Fibroblast of mammary gland (primary cell): ENCODE results near the gene HOXC4.
A peak's percentile ranks its signal among the peaks of the same experiment; 100 is the strongest.

Experiments
- DNase-seq: peaks from one replicate; pipeline ENCODE4 v3.0.0-alpha.2; 2010; ENCODE audit warnings: low read depth
- H3K4me3 ChIP-seq: 2 replicates; pipeline ENCODE4 v1.5.1; 2011; ENCODE audit warnings: low read depth, mild to moderate bottlenecking, low read length, moderate library complexity; ENCODE audit not compliant: control insufficient read depth
- TF ChIP-seq, protein P1 (sequence below): conservative IDR thresholded peaks from 2 replicates; pipeline ENCODE4 v1.5.1; 2011; ENCODE audit warnings: low read depth, low read length, inconsistent platforms; ENCODE audit not compliant: control insufficient read depth, insufficient read depth

Gene HOXC4

GRCh38 chr12:54016478-54016964, 37.1 kb upstream of the HOXC4 start:
- peak; percentile 96 for DNase-seq
- peak overlapping the region; percentile 94 for H3K4me3 ChIP-seq
- TF ChIP-seq, protein P1, sequence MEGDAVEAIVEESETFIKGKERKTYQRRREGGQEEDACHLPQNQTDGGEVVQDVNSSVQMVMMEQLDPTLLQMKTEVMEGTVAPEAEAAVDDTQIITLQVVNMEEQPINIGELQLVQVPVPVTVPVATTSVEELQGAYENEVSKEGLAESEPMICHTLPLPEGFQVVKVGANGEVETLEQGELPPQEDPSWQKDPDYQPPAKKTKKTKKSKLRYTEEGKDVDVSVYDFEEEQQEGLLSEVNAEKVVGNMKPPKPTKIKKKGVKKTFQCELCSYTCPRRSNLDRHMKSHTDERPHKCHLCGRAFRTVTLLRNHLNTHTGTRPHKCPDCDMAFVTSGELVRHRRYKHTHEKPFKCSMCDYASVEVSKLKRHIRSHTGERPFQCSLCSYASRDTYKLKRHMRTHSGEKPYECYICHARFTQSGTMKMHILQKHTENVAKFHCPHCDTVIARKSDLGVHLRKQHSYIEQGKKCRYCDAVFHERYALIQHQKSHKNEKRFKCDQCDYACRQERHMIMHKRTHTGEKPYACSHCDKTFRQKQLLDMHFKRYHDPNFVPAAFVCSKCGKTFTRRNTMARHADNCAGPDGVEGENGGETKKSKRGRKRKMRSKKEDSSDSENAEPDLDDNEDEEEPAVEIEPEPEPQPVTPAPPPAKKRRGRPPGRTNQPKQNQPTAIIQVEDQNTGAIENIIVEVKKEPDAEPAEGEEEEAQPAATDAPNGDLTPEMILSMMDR = no peak

- DNase-seq = peak; percentile 51
- TF ChIP-seq, protein P1 = peak; percentile 4
Observed at GRCh38 chr12:54017027-54017788, 36.4 kb upstream of the HOXC4 start.

DNA sequence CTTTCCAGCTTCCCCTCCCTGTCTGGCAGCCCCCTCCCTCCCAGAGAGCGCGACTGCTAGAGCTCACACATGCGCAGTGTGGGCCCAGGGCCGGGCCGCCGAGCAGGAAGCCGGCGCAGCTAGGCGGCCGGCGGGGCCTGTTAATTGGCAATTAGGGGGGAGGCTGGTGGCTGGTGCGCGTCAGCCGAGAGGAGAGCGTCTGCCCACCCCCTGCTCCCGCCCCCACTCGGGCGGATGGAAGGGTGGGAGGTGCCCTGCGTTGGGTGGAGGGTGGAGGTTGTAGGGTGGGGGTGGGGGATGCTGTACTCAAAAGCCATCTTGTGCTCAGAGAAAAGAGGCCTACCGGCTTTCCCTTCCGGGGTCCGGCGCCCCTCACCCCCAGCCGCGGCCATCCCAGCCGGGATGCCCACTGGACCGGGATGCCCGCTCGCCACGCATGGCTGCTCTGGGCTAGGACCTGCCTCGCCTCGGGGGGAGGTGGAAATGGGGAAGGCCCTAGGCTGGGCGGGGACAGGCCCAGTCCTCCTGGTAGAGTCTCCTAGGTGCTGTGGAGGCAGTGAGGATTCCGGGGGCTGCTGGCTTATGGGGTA, 35.7 kb upstream of the HOXC4 start:
- H3K4me3 ChIP-seq = peak overlapping the region; percentile 94
- TF ChIP-seq, protein P1 = no peak
- peak; percentile 95 for DNase-seq

More at GRCh38 chr12:54017027-54017788, 36.4 kb upstream of the HOXC4 start:
- H3K4me3 ChIP-seq = peak overlapping the region; percentile 94

GRCh38 chr12:54018468-54018984, 35.1 kb upstream of the HOXC4 start:
- DNase-seq = peak; percentile 80
- peak overlapping the region; percentile 94 for H3K4me3 ChIP-seq

DNA sequence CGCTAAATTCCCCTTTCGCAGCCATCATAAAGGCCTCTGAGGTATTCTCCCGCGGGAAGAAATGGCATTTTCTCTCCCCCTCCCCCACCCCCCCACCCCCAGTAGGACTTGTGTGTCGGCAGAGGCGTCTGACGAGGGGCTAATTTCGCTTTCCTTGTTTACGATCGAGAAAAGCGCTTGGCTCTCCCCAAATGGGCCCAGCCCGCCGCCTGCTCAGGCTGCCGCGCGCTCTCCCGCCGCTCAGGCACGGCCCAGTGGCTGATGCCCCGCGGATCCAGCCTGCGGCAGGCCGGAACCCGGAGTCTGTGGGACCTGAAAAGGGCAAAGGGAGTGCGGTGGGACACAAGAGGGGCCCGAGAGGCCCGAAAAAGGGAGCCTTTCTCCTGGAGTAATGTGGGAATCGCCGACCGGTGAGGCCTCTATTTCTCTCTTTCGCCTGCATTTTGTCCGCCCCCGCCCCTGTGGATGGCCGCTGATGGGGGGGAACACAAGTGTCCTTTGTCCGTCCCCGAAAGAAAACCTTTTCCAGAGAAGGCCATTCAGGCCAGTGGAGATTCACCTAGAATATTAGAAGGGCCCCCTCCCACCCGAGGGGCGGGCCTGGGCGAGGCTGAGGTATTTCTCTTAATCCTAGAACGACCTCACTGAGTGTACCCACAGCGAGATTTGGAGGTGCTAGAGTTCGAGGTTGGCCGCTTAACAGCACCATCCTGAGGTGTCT, 34.4 kb upstream of the HOXC4 start:
- H3K4me3 ChIP-seq = peak overlapping the region; percentile 94
- peak; percentile 56 for DNase-seq
- TF ChIP-seq, protein P1 = no peak

More at GRCh38 chr12:54018468-54018984, 35.1 kb upstream of the HOXC4 start:
- TF ChIP-seq, protein P1 = no peak

- peak overlapping the region; percentile 94 for H3K4me3 ChIP-seq
- DNase-seq = peak; percentile 70
Observed at GRCh38 chr12:54019924-54020590, 33.6 kb upstream of the HOXC4 start.

More at GRCh38 chr12:54019924-54020590, 33.6 kb upstream of the HOXC4 start:
- TF ChIP-seq, protein P1 = no peak
